ENCODE results near the gene TRPM3.

DNA sequence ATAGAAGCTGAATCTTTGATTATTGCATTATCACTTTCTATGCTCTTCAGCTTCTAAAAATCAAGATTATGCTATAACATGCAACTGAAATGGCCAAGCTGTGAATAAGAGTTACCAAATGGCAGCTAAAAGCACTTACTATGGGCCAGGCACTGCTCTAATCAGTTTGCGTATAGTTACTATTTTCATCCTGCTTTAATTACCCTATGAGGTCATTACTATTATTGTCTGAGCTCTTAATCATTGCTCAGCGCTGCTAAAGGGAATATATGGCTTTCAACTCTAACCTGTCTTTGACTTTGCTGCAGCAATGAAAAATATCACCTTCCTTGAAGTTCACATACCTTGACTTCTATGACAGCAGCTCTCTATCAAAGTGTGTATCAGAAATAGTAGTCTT lies 210.8 kb downstream of the TRPM3 start:
- TF ChIP-seq, protein P1, sequence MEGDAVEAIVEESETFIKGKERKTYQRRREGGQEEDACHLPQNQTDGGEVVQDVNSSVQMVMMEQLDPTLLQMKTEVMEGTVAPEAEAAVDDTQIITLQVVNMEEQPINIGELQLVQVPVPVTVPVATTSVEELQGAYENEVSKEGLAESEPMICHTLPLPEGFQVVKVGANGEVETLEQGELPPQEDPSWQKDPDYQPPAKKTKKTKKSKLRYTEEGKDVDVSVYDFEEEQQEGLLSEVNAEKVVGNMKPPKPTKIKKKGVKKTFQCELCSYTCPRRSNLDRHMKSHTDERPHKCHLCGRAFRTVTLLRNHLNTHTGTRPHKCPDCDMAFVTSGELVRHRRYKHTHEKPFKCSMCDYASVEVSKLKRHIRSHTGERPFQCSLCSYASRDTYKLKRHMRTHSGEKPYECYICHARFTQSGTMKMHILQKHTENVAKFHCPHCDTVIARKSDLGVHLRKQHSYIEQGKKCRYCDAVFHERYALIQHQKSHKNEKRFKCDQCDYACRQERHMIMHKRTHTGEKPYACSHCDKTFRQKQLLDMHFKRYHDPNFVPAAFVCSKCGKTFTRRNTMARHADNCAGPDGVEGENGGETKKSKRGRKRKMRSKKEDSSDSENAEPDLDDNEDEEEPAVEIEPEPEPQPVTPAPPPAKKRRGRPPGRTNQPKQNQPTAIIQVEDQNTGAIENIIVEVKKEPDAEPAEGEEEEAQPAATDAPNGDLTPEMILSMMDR (IDR thresholded peaks at IDR 0.05; ENCODE audit: low read depth, low read length) = no peak
- TF ChIP-seq POLR2A (IDR thresholded peaks at IDR 0.05; ENCODE audit: extremely low read depth, insufficient read length) (no peak), MYC (IDR thresholded peaks at IDR 0.05; ENCODE audit: low read depth, low read length) (no peak)
- TF ChIP-seq, protein P2, sequence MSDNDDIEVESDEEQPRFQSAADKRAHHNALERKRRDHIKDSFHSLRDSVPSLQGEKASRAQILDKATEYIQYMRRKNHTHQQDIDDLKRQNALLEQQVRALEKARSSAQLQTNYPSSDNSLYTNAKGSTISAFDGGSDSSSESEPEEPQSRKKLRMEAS (IDR thresholded peaks at IDR 0.05; ENCODE audit: low read depth, low read length) = no peak
